ENCODE data around the gene HMGN5. TPM values are rescaled to one million over a fixed set of nuclear protein-coding genes. Genes with fewer than 3 reads are reported as not detected.

The HMGN5 gene
- total RNA-seq, 1 experiment from 2014 or later = 13.0 TPM

GRCh38 chrX:81114757-81115156 is 87.0 kb downstream of the HMGN5 start:
- Histone ChIP-seq H3K18ac (ENCODE audit: insufficient read length, low read depth, low read length) (no peak overlapping the region), H3K27me3 (ENCODE audit: insufficient read depth, low read length) (no peaks in the 10 kb centered on the region), H3K27ac (ENCODE audit: insufficient read length, low read depth, low read length) (no peak overlapping the region), H3K9ac (ENCODE audit: extremely low read depth, insufficient read length, low read length) (no peak overlapping the region), H4K5ac (ENCODE audit: insufficient read length, low read depth, low read length) (no peak overlapping the region), H2BK120ac (ENCODE audit: low read depth, low read length, poor library complexity, severe bottlenecking) (no peak overlapping the region), H2BK12ac (ENCODE audit: insufficient read length, low read depth, low read length) (no peak overlapping the region), H3K4me2 (ENCODE audit: insufficient read depth, insufficient read length, low read length) (no peak overlapping the region), H3K23me2 (ENCODE audit: insufficient read length, low read depth, low read length, poor library complexity, severe bottlenecking) (no peaks in the 10 kb centered on the region), H2BK20ac (ENCODE audit: low read depth, low read length, poor library complexity, severe bottlenecking) (no peak overlapping the region), H4K8ac (replicated peaks; ENCODE audit: insufficient read length, low read depth, low read length) (no peak overlapping the region), H3K79me1 (ENCODE audit: insufficient read depth, low read depth, low read length, poor library complexity, severe bottlenecking) (no peaks in the 10 kb centered on the region), H3K4me1 (ENCODE audit: insufficient read depth, low read length) (no peaks in the 10 kb centered on the region), H3K4ac (ENCODE audit: low read depth, low read length) (no peak overlapping the region), H3K23ac (ENCODE audit: insufficient read length, low read depth, low read length) (no peak overlapping the region), H3K79me2 (ENCODE audit: insufficient read depth, low read length) (no peaks in the 10 kb centered on the region), H3K14ac (ENCODE audit: insufficient read depth, low read length) (no peak overlapping the region), H3K56ac (ENCODE audit: insufficient read length, low read depth, low read length) (no peak overlapping the region), H2BK15ac (ENCODE audit: low read depth, low read length) (no peak overlapping the region), H4K91ac (ENCODE audit: insufficient read length, low read depth, low read length) (no peak overlapping the region), H2AK5ac (ENCODE audit: insufficient read length, low read length) (no peak overlapping the region), H4K20me1 (ENCODE audit: control insufficient read depth, insufficient read depth, insufficient read length) (no peaks in the 10 kb centered on the region), H2BK5ac (ENCODE audit: insufficient read length, low read length) (no peak overlapping the region), H2AFZ (ENCODE audit: low read length) (no peak overlapping the region), H3K9me3 (ENCODE audit: control insufficient read depth, low read depth, low read length) (peaks cover 11% of the 10 kb centered on the region), H3T11ph (ENCODE audit: low read length) (no peak overlapping the region)
- Mint-ChIP-seq H3K36me3 (ENCODE audit: insufficient read depth in 1 of 3, low read depth in 3 of 3) (peaks cover 0 to 9% (median 9%) of the 10 kb centered on the region in 3 experiments; a peak in 5 of 7 replicates), H3K27me3 (ENCODE audit: low read depth) (no peaks in the 10 kb centered on the region), H3K27ac (no peak overlapping the region), H3K9me3 (peaks cover 39 to 41% of the 10 kb centered on the region in 2 experiments), H3K4me1 (peaks cover 0 to 2% of the 10 kb centered on the region in 2 experiments; a peak in 2 of 4 replicates), H3K4me3 (no peak overlapping the region)
- no peak for DNase-seq
- no peak for TF ChIP-seq CTCF (conservative IDR thresholded peaks at IDR 0.05)
- 100% methylated on average over 1 of the region's 2 CpGs for WGBS (ENCODE audit: extremely low coverage, insufficient read length, low lambda C conversion rate)
